CD14-positive monocyte (primary cell): ENCODE results near the gene ZNF789. TPM values are rescaled to one million over a fixed set of nuclear protein-coding genes. Genes with fewer than 3 reads are reported as not detected.
"Not testable (repeated sequence)": the region's sequence is repeated elsewhere in the genome, so short reads cannot be mapped to it uniquely, and the experiment has no call there.

ENCODE experiments used
- DNase-seq, 3 donors: peaks; one replicate each; pipeline ENCODE4 v3.0.0-alpha.2; 2011 to 2022
- H2AFZ ChIP-seq: 2 replicates; pipeline ENCODE4 v1.6.0; 2012; ENCODE audit warnings: mild to moderate bottlenecking, low read depth, low read length, inconsistent platforms; ENCODE audit not compliant: insufficient read depth, poor library complexity, severe bottlenecking
- H3K27ac ChIP-seq, 2 donors: 1 replicate in 1 of 2; 2 replicates in 1 of 2; pipeline ENCODE4 v1.5.1; 2012 to 2013; ENCODE audit warnings: low read length in 2 of 2, control low read depth in 1 of 2, inconsistent platforms in 1 of 2, low read depth in 1 of 2, mild to moderate bottlenecking in 1 of 2
- H3K27me3 ChIP-seq, 2 donors: one replicate each; pipeline versions ENCODE4 v1.6.0 to v1.6.1; 2011 to 2013; ENCODE audit warnings: low read length in 2 of 2; ENCODE audit not compliant: control insufficient read depth in 2 of 2, insufficient read depth in 2 of 2
- H3K36me3 ChIP-seq, 2 donors: replicated peaks in 1 of 2; 1 replicate in 1 of 2; 2 replicates in 1 of 2; pipeline versions ENCODE4 v1.5.1 to v1.6.1; 2012 to 2013; ENCODE audit warnings: low read length in 2 of 2, control low read depth in 1 of 2, inconsistent platforms in 1 of 2, mild to moderate bottlenecking in 1 of 2; ENCODE audit not compliant: insufficient read depth in 2 of 2, control insufficient read depth in 1 of 2
- H3K4me1 ChIP-seq, 2 donors: 1 replicate in 1 of 2; 2 replicates in 1 of 2; pipeline versions ENCODE4 v1.5.1 to v1.6.1; 2012 to 2013; ENCODE audit warnings: low read length in 2 of 2, control low read depth in 1 of 2, inconsistent platforms in 1 of 2, mild to moderate bottlenecking in 1 of 2, moderate library complexity in 1 of 2; ENCODE audit not compliant: insufficient read depth in 2 of 2, control insufficient read depth in 1 of 2
- H3K4me2 ChIP-seq: replicated peaks from 2 replicates; pipeline ENCODE3; 2012; ENCODE audit warnings: low read length, moderate library complexity, mild to moderate bottlenecking; ENCODE audit not compliant: poor library complexity, severe bottlenecking; ENCODE audit errors: extremely low read depth
- H3K4me3 ChIP-seq, 3 experiments: fragments of 200-600 bp in 1 of 3; sonication (generic) in 1 of 3; replicated peaks in 1 of 3; 1 replicate in 2 of 3; 2 replicates in 1 of 3; pipeline ENCODE4 v1.5.1; 2011 to 2013; ENCODE audit warnings: low read length in 3 of 3, mild to moderate bottlenecking in 3 of 3, control low read depth in 2 of 3, low read depth in 2 of 3, inconsistent platforms in 1 of 3, moderate library complexity in 1 of 3
- H3K79me2 ChIP-seq: 2 replicates; pipeline ENCODE4 v1.6.0; 2012; ENCODE audit warnings: mild to moderate bottlenecking, control low read depth, inconsistent platforms, low read length, moderate library complexity; ENCODE audit not compliant: insufficient read depth
- H3K9ac ChIP-seq: 2 replicates; pipeline ENCODE4 v1.6.0; 2017; ENCODE audit warnings: low read length, mild to moderate bottlenecking; ENCODE audit not compliant: insufficient read depth, poor library complexity, severe bottlenecking
- H3K9me3 ChIP-seq, 2 donors: replicated peaks in 1 of 2; 1 replicate in 1 of 2; 2 replicates in 1 of 2; pipeline versions ENCODE4 v1.5.1 to v1.6.1; 2012 to 2013; ENCODE audit warnings: low read length in 2 of 2, control low read depth in 1 of 2; ENCODE audit not compliant: control insufficient read depth in 1 of 2, insufficient read depth in 1 of 2
- H4K20me1 ChIP-seq: 2 replicates; pipeline ENCODE4 v1.6.0; 2012; ENCODE audit warnings: mild to moderate bottlenecking, low read length, control low read depth, moderate library complexity; ENCODE audit not compliant: insufficient read depth
- H3K27ac Mint-ChIP-seq, 7 donors: one replicate each; pipeline ENCODE4 v1.8.0; 2020; ENCODE audit warnings: mild to moderate bottlenecking in 7 of 7, mixed read lengths in 7 of 7, moderate library complexity in 6 of 7, inconsistent platforms in 2 of 7
- H3K27me3 Mint-ChIP-seq, 3 donors: one replicate each; pipeline ENCODE4 v1.8.0; 2021 to 2022; ENCODE audit warnings: low read depth in 3 of 3, mild to moderate bottlenecking in 3 of 3, mixed read lengths in 3 of 3, moderate library complexity in 3 of 3, inconsistent platforms in 1 of 3
- H3K36me3 Mint-ChIP-seq, 2 donors: one replicate each; pipeline ENCODE4 v1.8.0; 2020; ENCODE audit warnings: mixed read lengths in 2 of 2, inconsistent platforms in 1 of 2, mild to moderate bottlenecking in 1 of 2
- H3K4me1 Mint-ChIP-seq: one replicate; pipeline ENCODE4 v1.8.0; 2020; ENCODE audit warnings: mild to moderate bottlenecking, mixed read lengths
- H3K4me3 Mint-ChIP-seq, 2 donors: one replicate each; pipeline ENCODE4 v1.8.0; 2020; ENCODE audit warnings: mild to moderate bottlenecking in 2 of 2, mixed read lengths in 2 of 2, moderate library complexity in 1 of 2
- H3K9me3 Mint-ChIP-seq, 7 donors: one replicate each; pipeline ENCODE4 v1.8.0; 2020 to 2022; ENCODE audit warnings: mixed read lengths in 7 of 7, mild to moderate bottlenecking in 6 of 7, moderate library complexity in 6 of 7, inconsistent platforms in 2 of 7
- WGBS: methylation state at CpG from one replicate; pipeline ENCODE4 v1.1.5; 2013; ENCODE audit warnings: missing lambda C conversion rate; ENCODE audit not compliant: insufficient coverage; 5-methylcytosine and 5-hydroxymethylcytosine counted together
- intact Hi-C, 2 donors: fragments of 100-400 bp; cut with micrococcal nuclease; formaldehyde crosslinking; loops; one replicate each; pipeline versions ENCODE4 v1.15.0 to v1.15.1; 2023
- polyA plus RNA-seq, 3 donors: library from polyadenylated mRNA; depleted of rRNA in 1 of 3; unstranded in 2 of 3; stranded (reverse) in 1 of 3; fragments of 300-500 nt in 2 of 3; fragments of >200 nt in 1 of 3; fragmentation: Illumina TruSeq in 2 of 3; gene quantifications; 1 replicate in 2 of 3; 2 replicates in 1 of 3; pipeline ENCODE4 v1.2.3, GENCODE V29; 2012 to 2021
- TF ChIP-seq, protein P1 (sequence below): fragments of 200-600 bp; IDR thresholded peaks from one replicate; pipeline ENCODE4 v1.8.0; 2022; ENCODE audit warnings: antibody characterized with exemption, mild to moderate bottlenecking

The ZNF789 gene
- polyA plus RNA-seq, 3 donors, result 1.8 to 10.4 (median 2.5) TPM

DNA sequence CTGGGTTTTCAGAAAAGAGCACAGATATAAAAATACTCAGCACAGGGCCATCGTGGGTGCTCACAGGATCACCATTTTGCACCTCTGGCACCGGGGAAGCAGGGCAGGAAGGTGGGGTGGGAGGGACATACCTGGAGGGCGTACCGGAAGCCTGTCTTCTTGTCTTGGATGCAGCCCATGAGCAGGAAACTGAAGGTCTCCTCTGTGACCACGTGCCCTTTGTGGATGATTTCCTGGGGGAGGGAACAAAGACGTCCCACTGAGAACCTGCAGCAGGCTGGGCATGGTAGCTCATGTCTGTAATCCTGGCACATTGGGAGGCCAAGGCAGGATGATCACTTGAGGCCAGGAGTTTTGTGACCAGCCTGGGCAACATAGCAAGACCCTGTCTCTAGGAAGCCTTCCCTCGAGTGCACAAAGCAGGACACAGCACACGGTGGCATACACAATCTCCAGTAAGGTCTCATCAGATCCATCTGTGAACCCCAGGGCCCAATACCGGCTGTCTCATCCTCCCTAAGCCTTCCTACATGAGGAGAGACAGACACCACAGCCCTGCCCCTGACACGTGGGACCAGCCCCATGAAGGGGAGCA is 43.6 kb upstream of the ZNF789 start:
- peaks cover 0 to 2% (median 0%) of the 10 kb centered on the region in 7 donors for H3K9me3 Mint-ChIP-seq
- Histone ChIP-seq H3K9me3 (no peaks in the 10 kb centered on the region), H3K4me3 (no peak overlapping the region), H3K4me2 (no peak overlapping the region), H3K79me2 (no peaks in the 10 kb centered on the region), H3K27ac (no peak overlapping the region), H4K20me1 (no peaks in the 10 kb centered on the region), H3K36me3 (peaks cover 64 to 73% of the 10 kb centered on the region in 2 donors), H3K27me3 (no peaks in the 10 kb centered on the region), H2AFZ (no peak overlapping the region), H3K4me1 (no peaks in the 10 kb centered on the region), H3K9ac (no peak overlapping the region)
- no peaks in the 10 kb centered on the region for H3K4me1 Mint-ChIP-seq
- no peaks in the 10 kb centered on the region for H3K27me3 Mint-ChIP-seq
- no peak overlapping the region for H3K27ac Mint-ChIP-seq
- no peak for DNase-seq
- intact Hi-C loops, result no loop called here
- peaks cover 64 to 77% of the 10 kb centered on the region in 2 donors for H3K36me3 Mint-ChIP-seq
- H3K4me3 Mint-ChIP-seq, result no peak overlapping the region
- TF ChIP-seq, protein P1, sequence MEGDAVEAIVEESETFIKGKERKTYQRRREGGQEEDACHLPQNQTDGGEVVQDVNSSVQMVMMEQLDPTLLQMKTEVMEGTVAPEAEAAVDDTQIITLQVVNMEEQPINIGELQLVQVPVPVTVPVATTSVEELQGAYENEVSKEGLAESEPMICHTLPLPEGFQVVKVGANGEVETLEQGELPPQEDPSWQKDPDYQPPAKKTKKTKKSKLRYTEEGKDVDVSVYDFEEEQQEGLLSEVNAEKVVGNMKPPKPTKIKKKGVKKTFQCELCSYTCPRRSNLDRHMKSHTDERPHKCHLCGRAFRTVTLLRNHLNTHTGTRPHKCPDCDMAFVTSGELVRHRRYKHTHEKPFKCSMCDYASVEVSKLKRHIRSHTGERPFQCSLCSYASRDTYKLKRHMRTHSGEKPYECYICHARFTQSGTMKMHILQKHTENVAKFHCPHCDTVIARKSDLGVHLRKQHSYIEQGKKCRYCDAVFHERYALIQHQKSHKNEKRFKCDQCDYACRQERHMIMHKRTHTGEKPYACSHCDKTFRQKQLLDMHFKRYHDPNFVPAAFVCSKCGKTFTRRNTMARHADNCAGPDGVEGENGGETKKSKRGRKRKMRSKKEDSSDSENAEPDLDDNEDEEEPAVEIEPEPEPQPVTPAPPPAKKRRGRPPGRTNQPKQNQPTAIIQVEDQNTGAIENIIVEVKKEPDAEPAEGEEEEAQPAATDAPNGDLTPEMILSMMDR, result no peak
- WGBS, result 88% methylated on average over 8 of the region's 10 CpGs

DNA sequence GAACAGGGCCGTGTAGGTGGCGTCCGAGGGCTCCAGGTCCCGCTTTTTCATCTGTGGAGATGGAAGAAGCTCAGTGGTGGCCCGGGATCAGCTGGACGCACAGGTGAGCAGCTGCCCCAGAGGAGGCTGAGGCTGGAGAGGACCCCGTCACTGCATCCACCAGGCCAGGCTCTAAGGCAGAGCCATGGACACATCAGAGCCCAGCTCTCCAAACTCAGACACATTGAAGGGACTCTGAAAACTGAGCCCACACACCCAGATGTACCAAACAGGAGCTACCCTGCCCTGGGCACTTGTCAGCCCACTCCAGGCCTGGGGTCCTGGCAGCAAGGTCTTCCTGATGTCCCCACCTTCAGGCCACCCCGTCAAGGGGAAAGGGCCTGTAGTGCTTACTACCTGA is 42.9 kb upstream of the ZNF789 start:
- H3K4me1 Mint-ChIP-seq, result no peaks in the 10 kb centered on the region
- peaks cover 64 to 73% of the 10 kb centered on the region in 2 donors for H3K36me3 ChIP-seq
- no peak overlapping the region for H3K4me3 Mint-ChIP-seq
- WGBS, result 97% methylated on average over 8 of the region's 8 CpGs
- H3K27ac Mint-ChIP-seq, result no peak overlapping the region
- H3K27me3 ChIP-seq, result no peaks in the 10 kb centered on the region
- no peak overlapping the region for H2AFZ ChIP-seq
- no peak overlapping the region for H3K4me2 ChIP-seq
- no peaks in the 10 kb centered on the region for H3K4me1 ChIP-seq
- H4K20me1 ChIP-seq, result no peaks in the 10 kb centered on the region
- intact Hi-C loops, result no loop called here
- no peak overlapping the region for H3K9ac ChIP-seq
- H3K9me3 Mint-ChIP-seq, result peaks cover 0 to 2% (median 0%) of the 10 kb centered on the region in 7 donors
- H3K4me3 ChIP-seq, result no peak overlapping the region
- DNase-seq, result no peak
- H3K79me2 ChIP-seq, result no peaks in the 10 kb centered on the region
- TF ChIP-seq, protein P1, result no peak
- H3K27me3 Mint-ChIP-seq, result no peaks in the 10 kb centered on the region
- peaks cover 62 to 77% of the 10 kb centered on the region in 2 donors for H3K36me3 Mint-ChIP-seq
- no peak overlapping the region for H3K27ac ChIP-seq
- H3K9me3 ChIP-seq, result no peaks in the 10 kb centered on the region

DNA sequence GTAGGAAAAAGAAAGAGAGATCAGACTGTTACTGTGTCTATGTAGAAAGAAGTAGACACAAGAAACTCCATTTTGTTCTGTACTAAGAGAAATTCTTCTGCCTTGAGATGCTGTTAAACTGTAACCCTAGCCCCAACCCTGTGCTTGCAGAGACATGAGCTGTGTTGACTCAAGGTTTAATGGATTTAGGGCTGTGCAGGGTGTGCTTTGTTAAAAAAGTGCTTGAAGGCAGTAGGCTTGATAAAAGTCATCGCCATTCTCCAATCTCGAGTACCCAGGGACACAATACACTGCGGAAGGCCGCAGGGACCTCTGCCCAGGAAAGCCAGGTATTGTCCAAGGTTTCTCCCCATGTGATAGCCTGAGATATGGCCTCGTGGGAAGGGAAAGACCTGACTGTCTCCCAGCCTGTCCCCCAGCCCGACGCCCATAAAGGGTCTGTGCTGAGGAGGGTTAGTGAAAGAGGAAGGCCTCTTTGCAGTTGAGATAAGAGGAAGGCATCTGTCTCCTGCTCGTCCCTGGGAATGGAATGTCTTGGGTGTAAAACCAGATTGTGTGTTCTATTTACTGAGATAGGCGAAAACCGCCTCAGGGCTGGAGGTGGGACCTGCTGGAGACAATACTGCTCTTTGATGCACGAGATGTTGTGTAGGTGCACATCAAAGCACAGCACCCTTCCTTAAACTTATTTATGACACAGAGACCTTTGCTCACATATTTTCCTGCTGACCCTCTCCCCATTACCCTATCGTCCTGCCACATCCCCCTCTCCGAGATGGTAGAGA is 40.7 kb upstream of the ZNF789 start:
- H3K4me1 ChIP-seq, H3K27me3 Mint-ChIP-seq, H3K9me3 Mint-ChIP-seq, H3K4me2 ChIP-seq, H3K4me1 Mint-ChIP-seq, H4K20me1 ChIP-seq, H3K9ac ChIP-seq, H3K27ac ChIP-seq, DNase-seq, intact Hi-C loops, H3K9me3 ChIP-seq, H3K4me3 Mint-ChIP-seq, H2AFZ ChIP-seq, H3K79me2 ChIP-seq, H3K4me3 ChIP-seq, H3K27me3 ChIP-seq: not testable (repeated sequence)
- H3K27ac Mint-ChIP-seq, result peak overlapping the region in 1 of 7 donors; percentile 32
- 95% methylated on average over 7 of the region's 13 CpGs for WGBS
- peaks cover 55 to 66% of the 10 kb centered on the region in 2 donors for H3K36me3 Mint-ChIP-seq
- peaks cover 59 to 66% of the 10 kb centered on the region in 2 donors for H3K36me3 ChIP-seq
